Kidney (tissue), 14 donors: ENCODE measurements around the gene NAT9. TPM values are rescaled to one million over a fixed set of nuclear protein-coding genes. Genes with fewer than 3 reads are reported as not detected.

Source experiments
- DNase-seq, 5 donors: peaks; one replicate each; pipeline ENCODE4 v3.0.0-alpha.2; 2013 to 2020
- FAIRE-seq: peaks from 2 replicates; lab custom pipeline; 2012; peaks lifted over from hg19 to GRCh38; lab: Jason Lieb, UNC
- H3K27ac ChIP-seq, 2 donors: one replicate each; pipeline ENCODE4 v1.7.0; 2013; ENCODE audit warnings: low read depth in 2 of 2, low read length in 2 of 2, inconsistent platforms in 1 of 2
- H3K27me3 ChIP-seq: one replicate; pipeline ENCODE4 v1.7.1; 2013; ENCODE audit warnings: low read length, inconsistent platforms; ENCODE audit not compliant: control insufficient read depth, insufficient read depth
- H3K36me3 ChIP-seq, 3 donors: one replicate each; pipeline versions ENCODE4 v1.7.0 to v1.7.1; 2013; ENCODE audit warnings: low read length in 3 of 3, control low read depth in 1 of 3, inconsistent platforms in 1 of 3; ENCODE audit not compliant: insufficient read depth in 3 of 3, control insufficient read depth in 2 of 3
- H3K4me1 ChIP-seq, 3 donors: one replicate each; pipeline versions ENCODE4 v1.7.0 to v1.7.1; 2013; ENCODE audit warnings: low read length in 3 of 3, inconsistent platforms in 1 of 3, low read depth in 1 of 3; ENCODE audit not compliant: control insufficient read depth in 2 of 3, insufficient read depth in 2 of 3
- H3K4me3 ChIP-seq, 3 donors: one replicate each; pipeline versions ENCODE4 v1.7.0 to v1.8.1; 2013; ENCODE audit warnings: low read length in 3 of 3, control low read depth in 1 of 3, inconsistent platforms in 1 of 3
- H3K9ac ChIP-seq, 3 donors: one replicate each; pipeline versions ENCODE4 v1.7.0 to v1.7.1; 2013; ENCODE audit warnings: low read length in 3 of 3, control low read depth in 1 of 3, inconsistent platforms in 1 of 3
- H3K9me3 ChIP-seq, 3 donors: one replicate each; pipeline versions ENCODE4 v1.7.0 to v1.7.1; 2013; ENCODE audit warnings: low read length in 3 of 3, control low read depth in 1 of 3, inconsistent platforms in 1 of 3; ENCODE audit not compliant: control insufficient read depth in 2 of 3, insufficient read depth in 1 of 3
- intact Hi-C: fragments of 100-400 bp; cut with DNase I; formaldehyde crosslinking; loops from one replicate; pipeline ENCODE4 v1.11.1; 2022
- polyA plus RNA-seq: library from polyadenylated mRNA; stranded (reverse); fragments of 350-450 nt; fragmentation: Illumina TruSeq; extraction: RNeasy Lipid Tissue Mini Kit (QIAGEN cat#74804); gene quantifications from one replicate; pipeline ENCODE4 v1.2.3, GENCODE V29; 2014; ENCODE audit warnings: low read depth, low replicate concordance; ENCODE audit not compliant: insufficient read depth
- total RNA-seq: library from RNA; stranded (reverse); fragmentation: NEBNext Ultra II Directional; extraction: Animal tissue kit (Norgen Biotek cat#: 25700); gene quantifications from one replicate; pipeline ENCODE4 v1.2.1, GENCODE V29; 2021
- TF ChIP-seq, protein P1 (sequence below): IDR thresholded peaks from 3 replicates; pipeline ENCODE4 v1.5.1; 2012; ENCODE audit warnings: mild to moderate bottlenecking, moderate library complexity, borderline replicate concordance; ENCODE audit not compliant: insufficient read depth; ENCODE audit errors: extremely low read depth
- donor health status: control.
- donor health status: control.
- donor health status: control.
- donor health status: control.
- donor health status: control.
- donor health status: DM: yes; HTN: yes; CAD: no.
- donor health status: Normal renal cell carcinoma (clear cell type).

Gene NAT9
- total and polyA plus RNA-seq, 2 donors from 2014 or later = 33.5 to 41.5 TPM

DNA sequence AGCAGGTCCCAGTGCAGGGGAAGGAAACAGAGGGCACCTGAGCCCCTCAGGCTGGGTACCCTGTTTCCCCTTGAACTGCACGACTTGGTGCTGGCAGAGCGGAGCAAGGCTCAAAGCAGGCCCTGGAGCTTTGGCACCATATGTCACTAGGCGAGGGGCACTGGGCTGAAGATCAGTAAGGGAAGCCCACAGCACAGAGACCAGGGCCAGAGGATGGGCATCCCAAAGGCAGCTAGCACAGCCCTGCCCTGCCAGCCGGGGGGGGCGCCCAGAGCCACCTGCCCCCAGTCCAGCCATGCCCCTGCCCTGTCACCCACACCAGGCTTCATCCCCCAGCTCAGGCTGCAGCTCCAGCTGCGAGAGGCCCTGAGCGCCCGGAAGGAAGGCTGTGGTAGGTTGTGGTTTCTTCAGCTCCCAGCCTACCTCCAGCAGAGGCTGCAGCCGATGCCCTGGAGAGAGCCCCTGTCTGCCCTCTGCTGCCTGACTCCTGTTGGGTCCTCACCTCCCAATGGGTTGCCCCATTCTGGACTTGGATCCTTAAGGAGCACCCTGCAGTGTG, 16.8 kb downstream of the NAT9 start:
- TF ChIP-seq, protein P1, sequence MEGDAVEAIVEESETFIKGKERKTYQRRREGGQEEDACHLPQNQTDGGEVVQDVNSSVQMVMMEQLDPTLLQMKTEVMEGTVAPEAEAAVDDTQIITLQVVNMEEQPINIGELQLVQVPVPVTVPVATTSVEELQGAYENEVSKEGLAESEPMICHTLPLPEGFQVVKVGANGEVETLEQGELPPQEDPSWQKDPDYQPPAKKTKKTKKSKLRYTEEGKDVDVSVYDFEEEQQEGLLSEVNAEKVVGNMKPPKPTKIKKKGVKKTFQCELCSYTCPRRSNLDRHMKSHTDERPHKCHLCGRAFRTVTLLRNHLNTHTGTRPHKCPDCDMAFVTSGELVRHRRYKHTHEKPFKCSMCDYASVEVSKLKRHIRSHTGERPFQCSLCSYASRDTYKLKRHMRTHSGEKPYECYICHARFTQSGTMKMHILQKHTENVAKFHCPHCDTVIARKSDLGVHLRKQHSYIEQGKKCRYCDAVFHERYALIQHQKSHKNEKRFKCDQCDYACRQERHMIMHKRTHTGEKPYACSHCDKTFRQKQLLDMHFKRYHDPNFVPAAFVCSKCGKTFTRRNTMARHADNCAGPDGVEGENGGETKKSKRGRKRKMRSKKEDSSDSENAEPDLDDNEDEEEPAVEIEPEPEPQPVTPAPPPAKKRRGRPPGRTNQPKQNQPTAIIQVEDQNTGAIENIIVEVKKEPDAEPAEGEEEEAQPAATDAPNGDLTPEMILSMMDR = no peak
- Histone ChIP-seq H3K9me3 (no peaks in the 10 kb centered on the region), H3K4me1 (peaks cover 2 to 52% (median 37%) of the 10 kb centered on the region in 3 donors), H3K36me3 (peaks cover 0 to 2% (median 0%) of the 10 kb centered on the region in 3 donors), H3K9ac (no peak overlapping the region), H3K27me3 (no peaks in the 10 kb centered on the region), H3K27ac (peak overlapping the region in 1 of 2 donors; percentile 41), H3K4me3 (peak overlapping the region in 1 of 3 donors; percentile 17)
- FAIRE-seq (no peak), DNase-seq (peak in 2 of 5 donors; percentile 44 to 76)
- intact Hi-C loops = no loop called here

DNA sequence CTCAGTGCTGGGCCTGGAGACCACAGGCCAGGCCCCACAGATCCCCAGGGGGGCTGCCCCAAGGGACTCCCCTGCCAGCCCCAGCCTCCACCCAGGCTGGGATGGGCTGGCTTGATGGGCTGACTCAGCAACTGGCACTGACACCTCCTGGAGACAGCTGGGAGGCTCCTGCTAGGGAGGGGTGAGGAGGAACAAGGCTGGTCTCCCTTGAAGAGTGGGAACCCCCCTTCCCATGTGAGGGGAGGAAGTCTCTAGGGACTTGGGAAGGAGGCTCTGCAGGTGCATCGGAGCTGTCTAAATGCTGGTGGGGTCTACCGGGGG, 17.3 kb downstream of the NAT9 start:
- Histone ChIP-seq H3K36me3 (peaks cover 0 to 2% (median 0%) of the 10 kb centered on the region in 3 donors), H3K9ac (peak overlapping the region in 1 of 3 donors; percentile 34), H3K4me1 (peaks cover 2 to 52% (median 37%) of the 10 kb centered on the region in 3 donors), H3K4me3 (no peak overlapping the region), H3K27me3 (no peaks in the 10 kb centered on the region), H3K9me3 (no peaks in the 10 kb centered on the region), H3K27ac (peak overlapping the region in 1 of 2 donors; percentile 43)
- DNase-seq = peak in 2 of 5 donors; percentile 61 to 70
- no peak for FAIRE-seq
- TF ChIP-seq, protein P1 = no peak
- intact Hi-C loops = no loop called here

DNA sequence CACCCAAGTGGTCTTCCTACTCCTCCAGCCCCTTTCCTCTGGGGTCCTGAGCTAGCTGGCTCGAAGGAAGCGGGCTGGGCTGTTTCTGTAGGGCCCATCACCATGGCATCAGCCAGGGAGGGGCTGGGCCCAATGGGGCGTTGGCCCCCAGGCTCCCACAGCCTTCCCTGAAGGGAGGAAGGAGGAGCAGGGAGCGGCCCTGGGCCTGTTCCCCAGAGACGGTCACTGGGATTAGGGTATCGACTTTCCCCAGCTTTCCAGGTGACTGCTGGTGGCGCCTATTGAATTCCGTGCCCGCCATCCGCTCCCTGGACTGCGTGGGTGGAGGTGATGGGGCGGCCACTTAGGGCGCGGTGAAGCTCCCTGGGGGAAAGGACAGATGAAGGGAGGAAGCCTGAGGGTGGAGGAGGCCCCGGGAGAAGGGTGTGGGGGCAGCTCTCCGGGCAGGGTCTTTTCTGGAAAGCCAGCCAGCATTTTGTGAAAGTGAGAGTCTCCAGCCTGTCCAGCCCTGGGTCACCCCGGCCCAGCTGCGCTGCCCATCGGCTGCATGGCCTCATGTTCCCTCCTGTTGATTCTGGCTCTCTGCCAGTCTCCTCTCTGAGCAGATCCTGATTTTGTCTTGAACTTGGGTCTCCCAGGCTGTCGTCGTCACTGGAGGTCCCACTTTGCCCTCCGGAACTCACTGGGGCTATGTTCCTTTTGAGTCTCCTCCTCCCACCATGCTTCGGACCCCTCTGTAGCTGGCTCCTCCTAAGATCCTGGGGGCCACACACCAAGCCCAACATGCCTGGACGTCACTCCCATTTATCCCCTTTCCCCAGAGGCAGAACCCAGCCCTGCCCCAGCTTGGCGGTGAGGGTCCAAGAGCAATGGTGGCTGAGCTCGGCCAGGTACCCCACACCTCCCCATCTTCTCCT, 18.0 kb downstream of the NAT9 start:
- intact Hi-C loops = no loop called here
- H3K27me3 ChIP-seq = no peaks in the 10 kb centered on the region
- DNase-seq (peak; percentile 73 to 90 (median 82)), FAIRE-seq (no peak)
- peaks cover 2 to 50% (median 37%) of the 10 kb centered on the region in 3 donors for H3K4me1 ChIP-seq
- no peaks in the 10 kb centered on the region for H3K9me3 ChIP-seq
- no peak overlapping the region for H3K4me3 ChIP-seq
- peak overlapping the region; percentile 63 to 79 for H3K27ac ChIP-seq
- TF ChIP-seq, protein P1 = no peak
- peaks cover 0 to 2% (median 0%) of the 10 kb centered on the region in 3 donors for H3K36me3 ChIP-seq
- peak overlapping the region in 1 of 3 donors; percentile 34 for H3K9ac ChIP-seq
